GM19351 (cell line): ENCODE data around the gene PARD3B.

Experiments used
- ATAC-seq: cut with Tn5 transposase; IDR thresholded peaks from one replicate; pipeline ENCODE4 v1.9.1; 2021; ENCODE audit warnings: mild to moderate bottlenecking, moderate library complexity; ENCODE audit not compliant: unreplicated experiment

Gene PARD3B

DNA sequence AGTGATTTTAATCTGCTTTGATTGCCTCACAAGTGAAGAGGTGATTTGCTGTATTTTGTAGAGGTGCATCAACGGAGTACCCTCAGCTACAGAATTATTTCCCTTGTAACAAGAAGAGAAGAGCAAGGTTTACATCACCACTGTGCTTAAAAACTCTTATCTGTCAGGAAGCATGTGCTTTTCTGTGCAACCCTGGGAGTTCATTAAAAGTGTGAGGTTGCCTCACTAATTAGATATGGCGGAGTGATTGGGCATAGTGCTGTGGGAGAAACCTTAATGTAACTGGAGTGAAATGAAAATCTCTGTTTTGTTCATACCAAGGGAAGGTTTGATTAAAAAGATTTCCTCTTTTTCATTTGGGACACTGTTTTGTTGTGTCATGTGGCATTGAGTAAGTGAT lies 544.7 kb downstream of the PARD3B start:
- no peak for ATAC-seq

DNA sequence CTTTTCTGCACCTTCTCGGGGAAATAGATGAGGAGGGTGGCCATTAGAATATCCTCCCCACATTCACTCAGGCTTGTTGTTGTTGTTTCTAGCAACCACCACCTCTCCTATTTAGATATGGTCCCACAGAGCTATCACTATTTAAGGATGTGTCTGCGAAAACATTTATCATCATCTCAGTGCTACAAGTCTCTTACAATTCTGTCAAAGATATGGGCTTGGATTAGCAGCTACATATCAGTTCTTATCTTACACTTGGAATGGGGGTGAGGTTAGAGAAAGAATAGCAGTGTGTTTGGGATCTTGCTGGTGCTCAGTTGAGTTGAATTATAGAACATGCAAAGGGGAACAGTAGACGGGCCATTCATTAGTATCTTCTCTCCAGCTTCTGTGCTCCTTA lies 546.1 kb downstream of the PARD3B start:
- no peak for ATAC-seq

DNA sequence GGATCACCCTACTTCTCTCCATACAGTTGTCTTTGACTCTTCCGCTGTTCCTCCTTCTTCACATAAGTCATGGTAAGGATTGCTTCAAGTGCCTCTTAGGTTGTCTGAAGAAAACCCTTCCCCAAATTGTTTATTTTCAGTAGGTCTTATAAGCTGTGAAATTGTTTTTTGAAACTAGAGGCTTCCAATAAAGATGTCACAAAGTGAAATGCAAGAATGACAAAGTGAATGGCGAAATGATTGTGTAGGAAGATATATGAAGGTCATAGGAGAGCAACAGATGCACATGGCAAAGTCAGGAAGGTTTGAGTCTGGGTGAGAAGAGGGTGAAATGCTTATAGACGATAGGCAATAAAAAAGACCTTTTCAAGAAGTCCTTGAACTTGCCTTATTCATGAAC lies 548.8 kb downstream of the PARD3B start:
- ATAC-seq = no peak

DNA sequence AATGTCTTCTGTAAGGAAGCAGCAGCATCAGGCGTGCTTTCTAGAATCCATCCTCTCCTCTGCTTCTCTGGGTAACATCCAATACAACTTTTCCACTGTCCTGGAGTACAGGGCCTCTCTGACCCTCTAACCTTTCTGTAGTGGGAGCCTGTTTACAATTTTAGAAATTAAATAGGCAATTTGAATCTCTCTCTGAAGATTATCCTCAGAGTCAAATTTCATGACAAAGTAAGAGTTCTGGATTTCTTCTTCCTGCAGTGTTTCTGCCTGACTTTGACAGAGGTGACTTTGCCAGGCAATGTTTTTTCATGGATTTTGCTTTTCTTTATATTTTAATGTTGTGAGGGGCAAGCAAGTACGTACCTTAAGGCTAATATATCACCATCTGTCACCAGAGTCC lies 558.4 kb downstream of the PARD3B start:
- no peak for ATAC-seq

DNA sequence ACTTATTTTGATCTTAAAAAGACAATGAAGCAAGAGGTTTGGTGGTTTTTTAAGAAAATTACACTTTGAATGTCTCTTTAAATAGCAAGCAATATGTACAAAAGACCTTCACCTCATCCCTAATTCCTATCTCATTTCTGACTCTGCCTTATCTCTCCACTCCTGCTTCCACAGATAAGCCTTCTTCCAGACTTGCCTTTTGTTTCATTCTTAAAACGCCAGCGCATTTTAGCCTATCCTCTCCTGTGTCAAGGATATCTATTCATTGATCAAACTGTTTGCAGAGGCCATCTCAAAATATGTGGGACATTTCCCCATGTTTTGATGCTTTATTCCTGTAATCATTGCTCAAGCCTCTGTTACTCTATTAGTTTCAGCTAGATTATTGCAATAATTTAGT lies 562.5 kb downstream of the PARD3B start:
- no peak for ATAC-seq

GRCh38 chr2:205115511-205115910 lies 570.2 kb downstream of the PARD3B start:
- ATAC-seq = no peak

DNA sequence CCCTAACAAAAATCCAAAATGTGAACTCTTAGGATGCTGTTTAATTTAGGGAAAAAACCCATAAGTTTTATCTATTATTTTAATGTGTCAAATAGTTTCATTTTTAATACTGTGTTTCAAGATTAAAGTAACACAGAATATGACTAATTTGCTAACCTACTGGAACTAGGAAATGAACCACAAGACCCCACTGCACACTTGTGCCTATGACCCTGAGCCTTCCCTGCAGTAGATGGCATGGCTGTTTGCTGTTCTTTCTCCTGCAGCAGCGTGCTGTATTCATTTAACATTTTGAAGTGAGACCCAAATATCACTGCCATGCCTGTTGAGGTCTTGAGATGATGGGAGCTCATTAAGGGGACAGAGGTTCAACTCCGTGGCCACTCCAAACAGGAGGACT lies 571.9 kb downstream of the PARD3B start:
- no peak for ATAC-seq

GRCh38 chr2:205119136-205119535 lies 573.9 kb downstream of the PARD3B start:
- no peak for ATAC-seq

DNA sequence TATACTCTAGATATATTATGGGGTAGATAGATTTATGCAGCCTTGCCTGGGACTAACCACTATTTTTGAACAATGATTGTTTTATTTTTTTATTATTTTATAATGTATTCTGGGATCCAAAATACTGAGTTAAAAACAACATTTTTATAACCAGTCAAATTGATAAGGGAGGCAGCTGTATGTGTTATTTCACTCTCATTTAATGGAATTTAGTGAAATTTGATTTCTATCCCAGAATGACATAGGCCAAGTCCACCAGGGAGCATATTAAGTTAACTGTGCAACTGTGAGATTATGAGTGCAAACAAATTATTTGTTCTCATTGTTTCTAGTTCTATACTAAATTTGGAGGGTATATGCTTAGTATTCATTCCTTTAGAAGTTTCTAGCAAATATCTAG lies 583.5 kb downstream of the PARD3B start:
- no peak for ATAC-seq

DNA sequence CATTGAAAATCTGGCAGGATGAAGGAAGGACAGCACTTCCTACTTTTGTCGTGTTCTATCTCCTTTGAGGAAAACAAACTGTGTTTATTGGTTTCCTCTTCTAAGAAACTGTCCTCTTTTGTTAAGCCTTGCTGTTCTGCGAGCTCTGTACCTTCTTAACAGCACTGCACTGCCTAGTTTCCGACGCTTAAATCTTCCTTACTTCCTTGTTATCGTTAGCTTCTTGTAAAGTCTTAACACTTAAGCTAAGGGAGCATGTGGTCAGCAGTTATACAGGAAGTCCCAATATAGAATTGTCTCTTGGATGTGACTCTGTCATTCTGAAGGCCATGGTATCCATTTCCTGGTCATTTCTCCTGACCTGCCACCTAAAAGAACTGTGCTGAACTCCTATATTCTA lies 584.3 kb downstream of the PARD3B start:
- no peak for ATAC-seq

- ATAC-seq = no peak
Observed at GRCh38 chr2:205130111-205130829, 585.0 kb downstream of the PARD3B start.

GRCh38 chr2:205133544-205133943 lies 588.3 kb downstream of the PARD3B start:
- ATAC-seq = no peak

GRCh38 chr2:205138735-205139134 lies 593.5 kb downstream of the PARD3B start:
- ATAC-seq = no peak

- peak; percentile 63 for ATAC-seq
Observed at GRCh38 chr2:205139822-205140463, 594.7 kb downstream of the PARD3B start.

DNA sequence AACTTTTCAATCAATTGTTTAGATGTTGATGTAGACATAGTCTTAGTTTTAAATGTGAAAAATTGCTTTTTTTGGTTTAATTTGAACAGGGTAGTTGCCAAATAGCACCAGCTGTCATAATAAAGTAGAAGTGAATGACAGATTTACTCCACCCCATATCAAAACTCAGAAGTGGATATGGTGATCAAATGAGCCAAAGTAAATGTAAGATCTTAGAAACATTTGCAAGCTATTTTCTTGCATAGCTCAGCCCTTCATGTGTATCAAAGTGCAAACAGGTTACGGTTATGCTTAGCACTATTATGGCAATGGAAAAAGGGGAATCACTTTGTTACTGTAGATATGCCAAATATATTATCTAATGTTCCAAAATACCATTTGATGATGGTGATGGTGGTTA lies 596.1 kb downstream of the PARD3B start:
- ATAC-seq = no peak

GRCh38 chr2:205145888-205146287 lies 600.6 kb downstream of the PARD3B start:
- ATAC-seq = no peak

DNA sequence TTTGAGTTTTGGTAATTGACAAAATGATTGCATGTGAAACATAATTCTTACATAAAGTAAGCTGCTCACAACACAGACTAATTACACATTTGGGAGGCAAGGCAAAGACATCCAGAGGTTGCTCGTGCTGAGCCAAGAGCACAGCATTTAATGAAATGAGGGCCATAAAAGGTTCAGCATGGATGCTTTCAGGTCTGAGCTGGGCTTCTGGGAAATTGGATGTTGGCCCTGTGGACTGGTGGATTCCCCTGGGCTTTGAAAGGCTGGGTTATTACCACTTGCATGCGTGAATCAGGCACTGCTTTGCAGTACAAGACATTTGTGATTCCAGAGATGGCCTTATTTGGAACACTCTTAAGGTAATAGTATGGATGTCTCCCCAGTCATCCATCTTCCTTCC lies 603.5 kb downstream of the PARD3B start:
- no peak for ATAC-seq

DNA sequence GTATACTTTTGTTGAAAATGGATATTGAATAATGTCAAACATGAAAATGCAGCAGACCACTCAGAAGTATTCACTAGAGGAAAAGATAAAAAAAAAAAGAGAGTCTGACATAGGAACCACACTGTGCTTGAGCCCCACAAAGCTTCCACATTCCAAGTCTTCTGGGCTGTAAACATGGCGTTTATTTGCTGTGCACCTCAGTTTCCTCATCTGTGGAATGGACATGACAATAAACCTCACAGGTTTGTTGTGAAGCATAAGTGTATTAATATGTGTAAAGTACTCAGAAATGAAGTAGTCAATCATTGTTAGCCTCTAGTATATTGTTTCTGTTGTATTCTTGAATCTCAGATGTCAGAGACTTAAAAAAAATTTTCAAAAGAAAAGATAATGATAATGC lies 611.2 kb downstream of the PARD3B start:
- ATAC-seq = no peak

- ATAC-seq = no peak
Observed at GRCh38 chr2:205158404-205158803, 613.1 kb downstream of the PARD3B start.

DNA sequence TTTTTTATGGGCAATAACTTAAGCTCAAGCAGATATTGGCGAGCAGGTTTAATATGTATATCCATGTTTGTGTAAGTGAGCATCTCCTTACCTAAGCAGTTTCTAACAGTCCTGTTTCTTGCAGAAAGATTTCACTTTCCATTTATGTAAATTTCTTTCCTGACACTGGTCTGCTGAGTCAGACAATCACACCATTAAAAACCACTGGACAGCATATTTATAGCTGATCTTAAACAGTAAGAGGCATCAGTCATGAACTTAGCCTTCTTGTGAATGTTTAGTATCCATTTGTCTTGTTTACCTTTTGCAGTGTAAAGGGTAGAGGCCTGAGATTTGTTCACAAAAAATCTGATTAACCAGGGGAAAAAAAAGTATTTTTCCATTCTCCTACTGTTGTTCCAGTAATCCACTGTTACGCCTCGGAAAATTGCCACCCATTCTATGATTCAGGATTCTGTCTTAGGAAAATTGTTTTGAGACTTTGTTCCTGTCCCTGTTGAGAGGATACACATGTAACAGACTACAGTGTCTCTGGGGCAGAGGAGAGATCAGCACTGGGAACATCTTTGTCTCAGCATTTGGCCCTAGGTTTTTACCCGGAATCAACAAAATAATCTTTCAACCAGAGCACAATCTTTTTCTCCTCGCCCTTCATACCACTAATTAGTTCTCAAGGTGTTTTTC lies 616.0 kb downstream of the PARD3B start:
- ATAC-seq = no peak

GRCh38 chr2:205166745-205167144 lies 621.5 kb downstream of the PARD3B start:
- no peak for ATAC-seq

- no peak for ATAC-seq
Observed at GRCh38 chr2:205169012-205169411, 623.7 kb downstream of the PARD3B start.
